ENCODE results near the gene POU2F3. TPM values are rescaled to one million over a fixed set of nuclear protein-coding genes. Genes with fewer than 3 reads are reported as not detected.

Gene POU2F3
- total and polyA plus RNA-seq, 2 of the 8 experiments (the other 6 are each of a cell fraction or from before 2014, with no cell fraction given): 1.0 to 2.1 TPM

GRCh38 chr11:120357620-120358019 lies 117.7 kb downstream of the POU2F3 start (continued):
- no peak for TF ChIP-seq CHD7 (IDR thresholded peaks at IDR 0.05; ENCODE audit: insufficient replicate concordance, low read length)
- no peak for TF ChIP-seq PHF8 (conservative IDR thresholded peaks at IDR 0.05; ENCODE audit: low read depth, low read length)
